HEK293 (cell line): Measurements from ENCODE around the gene ZNF646.
A peak's percentile ranks its signal among the peaks of the same experiment; 100 is the strongest.

Experiments
- BCL11A ChIP-seq: fragments of 450-650 bp; formaldehyde crosslinking; IDR thresholded peaks from 2 replicates; pipeline ENCODE4 v1.5.1; 2016; ENCODE audit warnings: low read depth, missing biosample characterization, missing genetic modification characterization
- ELK4 ChIP-seq: IDR thresholded peaks from 2 replicates; pipeline ENCODE4 v1.6.1; 2011; ENCODE audit warnings: mild to moderate bottlenecking, low read depth, low read length, borderline replicate concordance
- GLI2 ChIP-seq: fragments of 450-650 bp; formaldehyde crosslinking; IDR thresholded peaks from 2 replicates; pipeline ENCODE4; 2017; ENCODE audit warnings: missing biosample characterization, missing genetic modification characterization, low read depth, borderline replicate concordance
- HOXC10 ChIP-seq: sonication (generic); formaldehyde crosslinking; IDR thresholded peaks from 2 replicates; pipeline ENCODE4 v1.8.1; 2023; ENCODE audit warnings: mild to moderate bottlenecking, missing genetic modification reagents
- KLF16 ChIP-seq: fragments of 450-650 bp; formaldehyde crosslinking; IDR thresholded peaks from 2 replicates; pipeline ENCODE4 v1.5.1; 2017; ENCODE audit warnings: missing biosample characterization, missing genetic modification characterization
- OSR2 ChIP-seq: fragments of 450-650 bp; formaldehyde crosslinking; IDR thresholded peaks from 2 replicates; pipeline ENCODE4 v1.5.1; 2016; ENCODE audit warnings: missing biosample characterization, missing genetic modification characterization
- OVOL3 ChIP-seq: fragments of 450-650 bp; formaldehyde crosslinking; IDR thresholded peaks from 2 replicates; pipeline ENCODE4 v1.5.1; 2016; ENCODE audit warnings: missing biosample characterization, missing genetic modification characterization
- RBAK ChIP-seq: fragments of 450-650 bp; formaldehyde crosslinking; IDR thresholded peaks from 2 replicates; pipeline ENCODE4 v1.5.1; 2016; ENCODE audit warnings: missing biosample characterization, missing genetic modification characterization
- SP2 ChIP-seq: fragments of 450-650 bp; formaldehyde crosslinking; IDR thresholded peaks from 2 replicates; pipeline ENCODE4 v1.5.1; 2016; ENCODE audit warnings: missing biosample characterization, missing genetic modification characterization
- ZEB2 ChIP-seq: fragments of 450-650 bp; formaldehyde crosslinking; IDR thresholded peaks from 2 replicates; pipeline ENCODE4 v1.5.1; 2016; ENCODE audit warnings: missing biosample characterization, missing genetic modification characterization
- ZFP41 ChIP-seq: fragments of 450-650 bp; formaldehyde crosslinking; IDR thresholded peaks from 2 replicates; pipeline ENCODE4 v1.5.1; 2016; ENCODE audit warnings: missing biosample characterization, missing genetic modification characterization, borderline replicate concordance
- ZNF132 ChIP-seq: fragments of 450-650 bp; formaldehyde crosslinking; IDR thresholded peaks from 2 replicates; pipeline ENCODE4 v1.5.1; 2017; ENCODE audit warnings: missing biosample characterization, missing genetic modification characterization, borderline replicate concordance
- ZNF155 ChIP-seq: fragments of 450-650 bp; formaldehyde crosslinking; IDR thresholded peaks from 2 replicates; pipeline ENCODE4 v1.5.1; 2016; ENCODE audit warnings: missing biosample characterization, missing genetic modification characterization
- ZNF157 ChIP-seq: fragments of 450-650 bp; formaldehyde crosslinking; IDR thresholded peaks from 2 replicates; pipeline ENCODE4 v1.5.1; 2016; ENCODE audit warnings: missing biosample characterization, missing genetic modification characterization
- ZNF174 ChIP-seq: fragments of 450-650 bp; formaldehyde crosslinking; IDR thresholded peaks from 2 replicates; pipeline ENCODE4 v1.5.0; 2017; ENCODE audit warnings: missing biosample characterization, mild to moderate bottlenecking, missing genetic modification characterization
- ZNF211 ChIP-seq: fragments of 450-650 bp; formaldehyde crosslinking; IDR thresholded peaks from 2 replicates; pipeline ENCODE4 v1.5.1; 2016; ENCODE audit warnings: low read depth, missing biosample characterization, missing genetic modification characterization
- ZNF274 ChIP-seq, 2 experiments: fragments of 200-500 bp in 1 of 2; fragments of 450-650 bp in 1 of 2; sonication (Bioruptor generic) in 1 of 2; formaldehyde crosslinking in 1 of 2; IDR thresholded peaks; 2 replicates each; pipeline versions ENCODE4 v1.5.1 to v1.6.1; 2014 to 2016; ENCODE audit warnings: borderline replicate concordance in 1 of 2, inconsistent platforms in 1 of 2, low read length in 1 of 2, missing biosample characterization in 1 of 2, missing genetic modification characterization in 1 of 2
- ZNF280D ChIP-seq: fragments of 450-650 bp; formaldehyde crosslinking; IDR thresholded peaks from 2 replicates; pipeline ENCODE4 v1.5.1; 2016; ENCODE audit warnings: missing biosample characterization, missing genetic modification characterization
- ZNF354C ChIP-seq: fragments of 450-650 bp; formaldehyde crosslinking; IDR thresholded peaks from 2 replicates; pipeline ENCODE4 v1.5.1; 2016; ENCODE audit warnings: missing biosample characterization, missing genetic modification characterization, low read depth, borderline replicate concordance
- ZNF510 ChIP-seq: fragments of 450-650 bp; formaldehyde crosslinking; IDR thresholded peaks from 2 replicates; pipeline ENCODE4 v1.5.1; 2018; ENCODE audit warnings: mild to moderate bottlenecking, missing genetic modification characterization, missing biosample characterization; ENCODE audit not compliant: insufficient replicate concordance
- ZNF544 ChIP-seq: fragments of 450-650 bp; formaldehyde crosslinking; IDR thresholded peaks from 2 replicates; pipeline ENCODE4 v1.5.0; 2017; ENCODE audit warnings: missing biosample characterization, missing genetic modification characterization
- ZNF571 ChIP-seq: fragments of 450-650 bp; formaldehyde crosslinking; IDR thresholded peaks from 2 replicates; pipeline ENCODE4 v1.5.0; 2017; ENCODE audit warnings: missing biosample characterization, missing genetic modification characterization
- ZNF621 ChIP-seq: fragments of 450-650 bp; formaldehyde crosslinking; IDR thresholded peaks from 2 replicates; pipeline ENCODE4 v1.5.1; 2017; ENCODE audit warnings: missing biosample characterization, missing genetic modification characterization
- ZNF626 ChIP-seq: fragments of 450-650 bp; sonication (Bioruptor Pico); formaldehyde crosslinking; IDR thresholded peaks from 2 replicates; pipeline ENCODE4 v1.5.1; 2018; ENCODE audit warnings: missing biosample characterization, missing genetic modification characterization, inconsistent platforms
- ZNF629 ChIP-seq: fragments of 450-650 bp; formaldehyde crosslinking; IDR thresholded peaks from 2 replicates; pipeline ENCODE4 v1.5.1; 2017; ENCODE audit warnings: missing biosample characterization, missing genetic modification characterization
- ZNF776 ChIP-seq: fragments of 450-650 bp; formaldehyde crosslinking; IDR thresholded peaks from 2 replicates; pipeline ENCODE4 v1.5.0; 2017; ENCODE audit warnings: missing biosample characterization, missing genetic modification characterization, borderline replicate concordance
- ZNF830 ChIP-seq: fragments of 450-650 bp; IDR thresholded peaks from 2 replicates; pipeline ENCODE4 v1.5.0; 2018; ENCODE audit warnings: missing biosample characterization, missing genetic modification characterization, low read depth, mild to moderate bottlenecking, moderate library complexity
- ZSCAN23 ChIP-seq: fragments of 450-650 bp; formaldehyde crosslinking; IDR thresholded peaks from 2 replicates; pipeline ENCODE4 v1.5.1; 2016; ENCODE audit warnings: missing biosample characterization, missing genetic modification characterization
- ZSCAN5A ChIP-seq: fragments of 450-650 bp; formaldehyde crosslinking; IDR thresholded peaks from 2 replicates; pipeline ENCODE4 v1.5.1; 2016; ENCODE audit warnings: missing biosample characterization, missing genetic modification characterization
- ZXDB ChIP-seq: fragments of 450-650 bp; formaldehyde crosslinking; IDR thresholded peaks from 2 replicates; pipeline ENCODE4 v1.5.1; 2016; ENCODE audit warnings: missing biosample characterization, missing genetic modification characterization
- TF ChIP-seq, protein P1 (sequence below): fragments of 450-650 bp; formaldehyde crosslinking; IDR thresholded peaks from 2 replicates; pipeline ENCODE4 v1.5.1; 2017; ENCODE audit warnings: missing biosample characterization, missing genetic modification characterization

The ZNF646 gene

GRCh38 chr16:31108035-31108793 lies 34.0 kb downstream of the ZNF646 start, which contains the start of gene BCKDK (continued):
- TF ChIP-seq ZNF776 (tag by site-specific recombination) (no peak), ZNF621 (tag by site-specific recombination) (no peak), ZFP41 (tag by site-specific recombination) (no peak), ZNF132 (tag by site-specific recombination) (no peak), KLF16 (tag by site-specific recombination) (no peak), ZNF830 (tag by site-specific recombination) (no peak), ZNF544 (tag by site-specific recombination) (no peak), ZNF211 (tag by site-specific recombination) (no peak), SP2 (peak; percentile 57), ZEB2 (0 out of 2 replicates have a peak, but pooled peaks have one; percentile 24), ZNF155 (no peak), ZNF274 (IDR thresholded peaks at IDR 0.05; ENCODE audit: low read length) (no peak), ZNF274 (tag by site-specific recombination; IDR thresholded peaks at IDR 0.05; ENCODE audit: borderline replicate concordance) (no peak), GLI2 (tag by site-specific recombination) (no peak), OSR2 (tag by site-specific recombination) (no peak), ZNF629 (tag by site-specific recombination) (peak; percentile 90), ZNF571 (tag by site-specific recombination) (no peak), OVOL3 (tag by site-specific recombination) (no peak), ZNF626 (tag by site-specific recombination) (no peak), ZSCAN23 (tag by site-specific recombination) (no peak), ZXDB (tag by site-specific recombination) (peak; percentile 53; the same call in 1 of the 2 replicates), ZNF510 (tag by site-specific recombination) (no peak), ZNF354C (tag by site-specific recombination) (no peak), ELK4 (no peak), HOXC10 (CRISPR knock-in tag) (no peak), ZSCAN5A (tag by site-specific recombination) (0 out of 2 replicates have a peak, but pooled peaks have one; percentile 30), BCL11A (tag by site-specific recombination) (no peak), ZNF157 (tag by site-specific recombination) (no peak), RBAK (tag by site-specific recombination) (no peak), ZNF174 (tag by site-specific recombination) (no peak), ZNF280D (tag by site-specific recombination) (no peak)
- TF ChIP-seq, protein P1, sequence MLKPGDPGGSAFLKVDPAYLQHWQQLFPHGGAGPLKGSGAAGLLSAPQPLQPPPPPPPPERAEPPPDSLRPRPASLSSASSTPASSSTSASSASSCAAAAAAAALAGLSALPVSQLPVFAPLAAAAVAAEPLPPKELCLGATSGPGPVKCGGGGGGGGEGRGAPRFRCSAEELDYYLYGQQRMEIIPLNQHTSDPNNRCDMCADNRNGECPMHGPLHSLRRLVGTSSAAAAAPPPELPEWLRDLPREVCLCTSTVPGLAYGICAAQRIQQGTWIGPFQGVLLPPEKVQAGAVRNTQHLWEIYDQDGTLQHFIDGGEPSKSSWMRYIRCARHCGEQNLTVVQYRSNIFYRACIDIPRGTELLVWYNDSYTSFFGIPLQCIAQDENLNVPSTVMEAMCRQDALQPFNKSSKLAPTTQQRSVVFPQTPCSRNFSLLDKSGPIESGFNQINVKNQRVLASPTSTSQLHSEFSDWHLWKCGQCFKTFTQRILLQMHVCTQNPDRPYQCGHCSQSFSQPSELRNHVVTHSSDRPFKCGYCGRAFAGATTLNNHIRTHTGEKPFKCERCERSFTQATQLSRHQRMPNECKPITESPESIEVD (tag by site-specific recombination): no peak
